ENCODE data around the gene CFAP77. TPM values are rescaled to one million over a fixed set of nuclear protein-coding genes. Genes with fewer than 3 reads are reported as not detected.
A peak's percentile ranks its signal among the peaks of the same experiment; 100 is the strongest.

The CFAP77 gene
- total and polyA plus RNA-seq, 7 donors, result not detected

- H3K27ac ChIP-seq, result no peak overlapping the region
- no peaks in the 10 kb centered on the region for H3K36me3 ChIP-seq (ENCODE audit: insufficient read depth in 1 of 2, low read depth in 1 of 2)
- peaks cover 3% of the 10 kb centered on the region for H3K4me1 ChIP-seq
- peak in 1 of 2 donors; percentile 30 for DNase-seq
- peaks cover 0 to 98% (median 55%) of the 10 kb centered on the region in 3 donors for H3K27me3 ChIP-seq (ENCODE audit: insufficient read depth in 3 of 3, low read length in 2 of 3)
- TF ChIP-seq, protein P1, sequence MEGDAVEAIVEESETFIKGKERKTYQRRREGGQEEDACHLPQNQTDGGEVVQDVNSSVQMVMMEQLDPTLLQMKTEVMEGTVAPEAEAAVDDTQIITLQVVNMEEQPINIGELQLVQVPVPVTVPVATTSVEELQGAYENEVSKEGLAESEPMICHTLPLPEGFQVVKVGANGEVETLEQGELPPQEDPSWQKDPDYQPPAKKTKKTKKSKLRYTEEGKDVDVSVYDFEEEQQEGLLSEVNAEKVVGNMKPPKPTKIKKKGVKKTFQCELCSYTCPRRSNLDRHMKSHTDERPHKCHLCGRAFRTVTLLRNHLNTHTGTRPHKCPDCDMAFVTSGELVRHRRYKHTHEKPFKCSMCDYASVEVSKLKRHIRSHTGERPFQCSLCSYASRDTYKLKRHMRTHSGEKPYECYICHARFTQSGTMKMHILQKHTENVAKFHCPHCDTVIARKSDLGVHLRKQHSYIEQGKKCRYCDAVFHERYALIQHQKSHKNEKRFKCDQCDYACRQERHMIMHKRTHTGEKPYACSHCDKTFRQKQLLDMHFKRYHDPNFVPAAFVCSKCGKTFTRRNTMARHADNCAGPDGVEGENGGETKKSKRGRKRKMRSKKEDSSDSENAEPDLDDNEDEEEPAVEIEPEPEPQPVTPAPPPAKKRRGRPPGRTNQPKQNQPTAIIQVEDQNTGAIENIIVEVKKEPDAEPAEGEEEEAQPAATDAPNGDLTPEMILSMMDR (IDR thresholded peaks at IDR 0.05), result no peak
- WGBS, 3 donors, result 4 to 8% (median 4%) methylated on average over 34 to 37 of the region's 37 CpGs
- intact Hi-C loops (cut with DNase I), result no loop called here
- H3K4me3 ChIP-seq, result no peak overlapping the region
- no peak for ATAC-seq
- no peaks in the 10 kb centered on the region for H3K9me3 ChIP-seq
Measured at GRCh38 chr9:132582786-132583583, 173.0 kb downstream of the CFAP77 start.

DNA sequence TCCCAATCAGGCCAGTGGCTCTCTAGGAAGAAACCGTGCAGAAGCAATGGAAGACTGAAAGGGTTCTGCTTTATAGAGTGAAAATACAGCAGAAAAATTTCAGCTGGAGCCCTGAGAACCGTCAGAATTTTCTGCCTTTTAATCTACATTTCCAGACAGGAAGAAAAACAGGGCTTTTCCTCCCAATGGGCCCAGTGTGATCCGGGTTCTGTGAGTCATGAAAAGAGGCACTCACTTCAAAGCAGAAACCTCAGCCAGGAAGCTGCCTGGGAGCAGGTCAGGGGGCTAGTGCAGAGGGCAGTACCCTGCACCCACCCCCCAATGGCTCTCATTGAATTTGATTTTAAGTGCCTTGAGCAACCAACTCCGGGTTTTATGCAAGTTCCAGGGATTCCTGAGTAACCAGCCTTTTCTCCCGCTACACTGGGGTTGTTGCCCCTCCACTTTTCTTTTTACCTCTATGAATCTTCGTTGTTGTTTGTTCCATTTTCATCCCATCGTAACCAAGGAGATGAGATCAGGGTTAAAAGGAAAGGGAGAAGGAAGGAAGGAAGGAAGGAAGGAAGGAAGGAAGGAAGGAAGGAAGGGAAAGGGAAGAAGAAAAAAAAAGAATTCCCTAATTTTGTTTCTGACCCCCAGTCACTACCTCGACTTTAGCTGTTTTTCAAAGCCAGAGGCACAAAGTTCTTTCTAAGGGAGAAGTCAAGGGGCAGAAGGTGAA is 173.7 kb downstream of the CFAP77 start:
- 3 to 8% (median 4%) methylated on average over 8 of the region's 8 CpGs for WGBS, 3 donors
- Histone ChIP-seq H3K36me3 (ENCODE audit: insufficient read depth in 1 of 2, low read depth in 1 of 2) (no peaks in the 10 kb centered on the region), H3K4me3 (no peak overlapping the region), H3K4me1 (peaks cover 3% of the 10 kb centered on the region), H3K27ac (no peak overlapping the region), H3K27me3 (ENCODE audit: insufficient read depth in 3 of 3, low read length in 2 of 3) (peaks cover 0 to 98% (median 55%) of the 10 kb centered on the region in 3 donors), H3K9me3 (no peaks in the 10 kb centered on the region)
- intact Hi-C loops (cut with DNase I), result no loop called here
- ATAC-seq (no peak), DNase-seq (no peak)
- TF ChIP-seq, protein P1 (IDR thresholded peaks at IDR 0.05), result no peak

GRCh38 chr9:132584601-132585560 is 174.9 kb downstream of the CFAP77 start:
- ATAC-seq (no peak), DNase-seq (peak in 1 of 2 donors; percentile 26)
- TF ChIP-seq, protein P1 (IDR thresholded peaks at IDR 0.05), result no peak
- Histone ChIP-seq H3K27me3 (ENCODE audit: insufficient read depth in 3 of 3, low read length in 2 of 3) (peaks cover 0 to 98% (median 58%) of the 10 kb centered on the region in 3 donors), H3K4me3 (no peak overlapping the region), H3K27ac (no peak overlapping the region), H3K9me3 (no peaks in the 10 kb centered on the region), H3K36me3 (ENCODE audit: insufficient read depth in 1 of 2, low read depth in 1 of 2) (no peaks in the 10 kb centered on the region), H3K4me1 (peaks cover 3% of the 10 kb centered on the region)
- intact Hi-C loops (cut with DNase I), result no loop called here
- WGBS, 3 donors, result 8 to 10% (median 8%) methylated on average over 30 of the region's 30 CpGs

DNA sequence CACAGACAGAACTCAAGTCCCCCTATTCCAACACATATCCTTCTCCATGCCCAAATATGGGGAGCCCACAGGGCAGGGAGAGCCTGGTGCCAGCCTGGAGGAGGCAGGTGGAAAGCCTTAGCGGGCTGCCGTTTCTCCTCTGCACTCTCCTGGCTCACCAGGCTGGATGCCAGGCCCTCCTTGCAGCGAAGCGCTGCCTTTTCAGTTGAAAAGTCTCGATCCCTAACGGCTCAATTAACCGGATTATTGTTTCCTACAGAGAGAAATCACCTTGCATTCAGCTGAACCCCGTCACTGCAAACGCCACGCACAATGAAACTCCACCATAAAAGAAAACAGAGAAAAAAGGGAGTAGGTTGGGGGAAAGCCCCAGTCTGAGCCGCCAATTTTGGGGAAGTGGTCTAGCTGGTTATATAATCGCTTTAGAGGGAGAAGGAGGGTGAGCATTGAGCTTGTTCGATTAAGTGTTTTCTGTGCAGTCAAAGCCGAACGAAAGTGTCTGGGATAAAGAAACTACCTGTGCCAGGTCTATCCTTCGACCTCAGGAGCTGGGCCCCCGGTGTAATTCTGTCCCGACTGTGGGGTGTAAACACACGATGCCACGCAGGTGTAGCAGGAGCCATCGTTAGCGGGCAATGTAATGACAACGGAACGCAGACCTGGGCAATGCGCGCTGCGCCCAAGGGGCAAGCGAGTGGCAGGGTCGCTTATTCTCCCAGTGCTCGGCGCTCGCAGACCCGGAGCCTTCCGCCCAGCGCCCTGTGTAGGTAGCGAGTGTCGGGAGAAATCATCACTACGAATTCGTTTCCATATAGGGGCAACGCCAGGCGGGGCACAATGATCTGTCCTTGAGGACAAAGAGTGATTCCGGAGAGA is 176.2 kb downstream of the CFAP77 start:
- Histone ChIP-seq H3K4me1 (peaks cover 3% of the 10 kb centered on the region), H3K4me3 (no peak overlapping the region), H3K27me3 (ENCODE audit: insufficient read depth in 3 of 3, low read length in 2 of 3) (peaks cover 0 to 98% (median 53%) of the 10 kb centered on the region in 3 donors), H3K36me3 (ENCODE audit: insufficient read depth in 1 of 2, low read depth in 1 of 2) (no peaks in the 10 kb centered on the region), H3K27ac (no peak overlapping the region), H3K9me3 (no peaks in the 10 kb centered on the region)
- TF ChIP-seq, protein P1 (IDR thresholded peaks at IDR 0.05), result no peak
- ATAC-seq (no peak), DNase-seq (peak in 1 of 2 donors; percentile 42)
- intact Hi-C loops (cut with DNase I), result no loop called here
- WGBS, 3 donors, result 2 to 5% (median 4%) methylated on average over 42 of the region's 42 CpGs
